ENCODE measurements around the gene SLC18A3. TPM values are rescaled to one million over a fixed set of nuclear protein-coding genes. Genes with fewer than 3 reads are reported as not detected.

The SLC18A3 gene
- total RNA-seq, 1 experiment from 2014 or later, result not detected

GRCh38 chr10:49572594-49573114, 37.5 kb upstream of the SLC18A3 start:
- ChIA-PET CTCF (no interaction called here), RAD21 (ENCODE audit: low non-redundant PET in 1 of 2, low total read pairs in 2 of 2, uncharacterized antibody in 2 of 2, unreplicated experiment in 2 of 2) (no interaction called here), POLR2A (no interaction called here)
- H2AFZ ChIP-seq (ENCODE audit: low read depth, low read length, poor library complexity, severe bottlenecking), result no peak overlapping the region
- H3K4me1 ChIP-seq (ENCODE audit: control insufficient read depth in 1 of 2, insufficient read depth in 2 of 2, low read length in 2 of 2), result no peaks in the 10 kb centered on the region
- no peak overlapping the region for H3K9ac ChIP-seq (ENCODE audit: low read length)
- no peak overlapping the region for H3K27ac ChIP-seq (ENCODE audit: low read depth, low read length)
- ATAC-seq, result no peak
- no peaks in the 10 kb centered on the region for H3K9me2 ChIP-seq (ENCODE audit: insufficient read depth)
- no peaks in the 10 kb centered on the region for H3K36me3 ChIP-seq (ENCODE audit: control insufficient read depth in 1 of 2, insufficient read depth in 2 of 2, low read length in 2 of 2)
- H3K4me3 ChIP-seq (replicated peaks in 1 of 2; ENCODE audit: low read depth in 1 of 2, low read length in 2 of 2), result no peak overlapping the region
- intact Hi-C loops (cut with micrococcal nuclease), result no loop called here
- H4K20me1 ChIP-seq (ENCODE audit: insufficient read depth), result no peaks in the 10 kb centered on the region
- no peaks in the 10 kb centered on the region for H3K79me2 ChIP-seq (ENCODE audit: insufficient read depth, low read length)
- H3K27me3 ChIP-seq (ENCODE audit: insufficient read depth, low read length), result no peaks in the 10 kb centered on the region
- BruUV-seq (replicated peaks), result no TSS peak
- H3K4me2 ChIP-seq (ENCODE audit: low read length), result no peak overlapping the region
- H3K9me3 ChIP-seq (ENCODE audit: control insufficient read depth in 1 of 2, insufficient read depth in 1 of 2, low read depth in 1 of 2, low read length in 2 of 2), result no peaks in the 10 kb centered on the region
- no peak for DNase-seq (ENCODE audit: low read depth, low spot score)
- TF ChIP-seq SIN3A (IDR thresholded peaks at IDR 0.05; ENCODE audit: low read depth), result no peak
- no peak for TF ChIP-seq ZBTB33 (IDR thresholded peaks at IDR 0.05; ENCODE audit: extremely low read depth, insufficient replicate concordance, low read length)
- TF ChIP-seq REST (IDR thresholded peaks at IDR 0.05; ENCODE audit: low read depth), result no peak
- TF ChIP-seq CTCF (IDR thresholded peaks at IDR 0.05 in 2 of 3, conservative IDR thresholded peaks at IDR 0.05 in 1 of 3; ENCODE audit: borderline replicate concordance in 1 of 3, insufficient read depth in 1 of 3, low read depth in 2 of 3, low read length in 2 of 3), result no peak
- no peak for TF ChIP-seq TCF7L2 (IDR thresholded peaks at IDR 0.05; ENCODE audit: borderline replicate concordance, extremely low read depth, insufficient read depth, insufficient read length)
- TF ChIP-seq FOSL1 (IDR thresholded peaks at IDR 0.05; ENCODE audit: low read depth), result no peak
- TF ChIP-seq ZNF274 (IDR thresholded peaks at IDR 0.05; ENCODE audit: low read depth, low read length), result no peak
- no peak for TF ChIP-seq MAX (IDR thresholded peaks at IDR 0.05)
- no peak for TF ChIP-seq CEBPB (IDR thresholded peaks at IDR 0.05; ENCODE audit: low read depth)

Data from HCT116 (cell line).